Mesendoderm (in vitro differentiated cells): ENCODE results near the gene HAUS1.
A peak's percentile ranks its signal among the peaks of the same experiment; 100 is the strongest.

Experiments
- DNase-seq: peaks from one replicate; pipeline ENCODE4 v3.0.0; 2013
- H2AK5ac ChIP-seq: 2 replicates; pipeline ENCODE4 v1.6.1; 2013; ENCODE audit warnings: low read length, inconsistent platforms
- H2BK120ac ChIP-seq: 2 replicates; pipeline ENCODE4 v1.6.1; 2013; ENCODE audit warnings: low read depth, mild to moderate bottlenecking, low read length, moderate library complexity, mixed read lengths
- H2BK15ac ChIP-seq: replicated peaks from 2 replicates; pipeline ENCODE4 v1.6.1; 2013; ENCODE audit warnings: low read depth, mild to moderate bottlenecking, moderate library complexity
- H2BK5ac ChIP-seq: 2 replicates; pipeline ENCODE4 v1.6.1; 2013; ENCODE audit warnings: low read length, inconsistent platforms
- H3K18ac ChIP-seq: 2 replicates; pipeline ENCODE4 v1.6.1; 2013; ENCODE audit warnings: mild to moderate bottlenecking, low read length, mixed read lengths
- H3K23ac ChIP-seq: one replicate; pipeline ENCODE4 v1.6.1; 2013; ENCODE audit warnings: low read length
- H3K27ac ChIP-seq: 2 replicates; pipeline ENCODE4 v1.5.1; 2013; ENCODE audit warnings: low read depth, mild to moderate bottlenecking, inconsistent platforms, low read length, moderate library complexity
- H3K27me3 ChIP-seq: 2 replicates; pipeline ENCODE4 v1.6.1; 2013; ENCODE audit warnings: low read length, control low read depth, mild to moderate bottlenecking, inconsistent platforms; ENCODE audit not compliant: insufficient read depth, poor library complexity
- H3K36me3 ChIP-seq: 2 replicates; pipeline ENCODE4 v1.6.1; 2013; ENCODE audit warnings: low read length, inconsistent platforms; ENCODE audit not compliant: control insufficient read depth, insufficient read depth
- H3K4ac ChIP-seq: one replicate; pipeline ENCODE4 v1.6.1; 2013; ENCODE audit warnings: low read depth, mild to moderate bottlenecking, low read length, moderate library complexity
- H3K4me1 ChIP-seq: 2 replicates; pipeline ENCODE4 v1.6.1; 2013; ENCODE audit warnings: low read depth, low read length, inconsistent platforms; ENCODE audit not compliant: control insufficient read depth
- H3K4me2 ChIP-seq: 2 replicates; pipeline ENCODE4 v1.6.1; 2013; ENCODE audit warnings: low read length
- H3K4me3 ChIP-seq: 2 replicates; pipeline ENCODE4 v1.5.1; 2013; ENCODE audit warnings: mild to moderate bottlenecking, low read length
- H3K56ac ChIP-seq: one replicate; pipeline ENCODE4 v1.6.1; 2013; ENCODE audit warnings: low read length
- H3K79me1 ChIP-seq: 2 replicates; pipeline ENCODE4 v1.6.1; 2013; ENCODE audit warnings: low read length, inconsistent platforms
- H3K79me2 ChIP-seq: 2 replicates; pipeline ENCODE4 v1.6.1; 2013; ENCODE audit warnings: mild to moderate bottlenecking, low read length; ENCODE audit not compliant: control insufficient read depth, insufficient read depth
- H3K9ac ChIP-seq: 2 replicates; pipeline ENCODE4 v1.6.1; 2013; ENCODE audit warnings: low read length, inconsistent platforms
- H4K5ac ChIP-seq: one replicate; pipeline ENCODE4 v1.6.1; 2013; ENCODE audit warnings: low read length
- H4K8ac ChIP-seq: one replicate; pipeline ENCODE4 v1.6.1; 2013; ENCODE audit warnings: low read depth, mild to moderate bottlenecking, control low read depth, low read length, moderate library complexity
- WGBS: extraction: QIAGEN DNeasy Blood & Tissue Kit; methylation state at CpG from one replicate; pipeline ENCODE4 v1.1.7; 2013; ENCODE audit warnings: low lambda C conversion rate, missing lambda C conversion rate; ENCODE audit not compliant: insufficient coverage; ENCODE audit errors: extremely low coverage; 5-methylcytosine and 5-hydroxymethylcytosine counted together

HAUS1 gene

DNA sequence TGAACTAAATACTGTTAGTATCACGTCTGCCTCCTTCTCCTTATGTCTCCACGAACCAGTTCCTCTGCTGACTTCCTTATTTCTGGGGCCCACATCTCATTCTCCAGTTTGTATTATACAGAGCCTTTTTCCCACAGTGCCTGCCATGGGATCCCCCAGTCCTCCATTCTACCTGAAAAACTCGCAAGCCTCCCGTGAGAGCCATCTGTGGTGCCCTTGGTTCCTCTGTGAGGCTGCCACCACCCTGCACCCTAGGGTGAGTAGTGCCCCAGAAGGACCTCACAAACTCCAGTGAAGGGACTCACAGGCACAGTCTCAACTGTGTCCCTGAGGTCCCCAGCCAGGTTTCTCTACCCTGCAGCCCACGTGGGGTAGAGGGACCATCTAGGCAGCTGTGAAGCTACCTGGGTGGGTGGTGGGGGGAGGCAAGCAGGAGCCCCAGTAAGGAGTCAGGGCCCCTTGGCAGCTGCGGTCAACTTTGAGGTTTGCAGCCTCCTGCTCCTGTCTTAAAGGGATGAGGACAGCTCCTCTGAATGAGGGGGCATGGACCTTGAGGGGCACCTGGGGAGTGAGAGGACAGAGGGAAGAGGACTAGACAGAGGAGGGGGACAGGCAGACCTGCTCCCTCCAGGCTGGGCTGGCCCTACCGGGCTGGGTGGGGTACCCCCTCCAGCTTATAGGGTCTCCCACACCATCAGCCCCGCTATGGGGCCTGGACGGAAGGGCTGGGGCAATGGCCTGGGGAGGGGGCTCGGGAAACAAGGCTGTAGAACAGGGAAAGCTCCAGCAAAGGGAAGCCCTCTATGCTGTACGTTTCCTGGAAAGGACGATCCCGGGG lies 33.2 kb upstream of the HAUS1 start:
- Histone ChIP-seq H3K9ac (peak overlapping the region; percentile 81), H2AK5ac (no peak overlapping the region), H3K27me3 (peaks cover 8% of the 10 kb centered on the region), H3K4ac (no peak overlapping the region), H3K56ac (peak overlapping the region; percentile 84), H3K4me1 (no peaks in the 10 kb centered on the region), H3K18ac (no peak overlapping the region), H4K5ac (no peak overlapping the region), H3K79me2 (no peaks in the 10 kb centered on the region), H3K27ac (no peak overlapping the region), H4K8ac (no peak overlapping the region), H3K36me3 (no peaks in the 10 kb centered on the region), H2BK120ac (no peak overlapping the region), H3K23ac (peak overlapping the region; percentile 15), H3K4me2 (peak overlapping the region; percentile 84), H3K79me1 (no peaks in the 10 kb centered on the region), H2BK15ac (no peak overlapping the region), H3K4me3 (peak overlapping the region; percentile 62), H2BK5ac (no peak overlapping the region)
- no peak for DNase-seq
- WGBS, result no CpG with 5 or more reads among the region's 13 CpGs

- Histone ChIP-seq H4K8ac (no peak within 1 kb of the TSS), H3K36me3 (no peaks in the 10 kb centered on the region), H3K4me3 (peak within 1 kb of the TSS; percentile 62), H2AK5ac (no peak within 1 kb of the TSS), H3K23ac (peak within 1 kb of the TSS; percentile 15), H2BK120ac (no peak within 1 kb of the TSS), H2BK5ac (no peak within 1 kb of the TSS), H3K27ac (no peak within 1 kb of the TSS), H3K79me1 (no peaks in the 10 kb centered on the region), H3K9ac (peak within 1 kb of the TSS; percentile 81), H3K27me3 (peaks cover 8% of the 10 kb centered on the region), H4K5ac (no peak within 1 kb of the TSS), H2BK15ac (no peak within 1 kb of the TSS), H3K56ac (peak within 1 kb of the TSS; percentile 84), H3K4ac (no peak within 1 kb of the TSS), H3K79me2 (no peaks in the 10 kb centered on the region), H3K18ac (peak within 1 kb of the TSS; percentile 26), H3K4me1 (no peaks in the 10 kb centered on the region), H3K4me2 (peak within 1 kb of the TSS; percentile 84)
- DNase-seq, result peak; percentile 61
- WGBS, result no CpG with 5 or more reads among the region's 75 CpGs
Observed at GRCh38 chr18:46071653-46072375, 32.4 kb upstream of the HAUS1 start, which contains the start of gene PSTPIP2. TSS of gene PSTPIP2 (minus strand) at chr18:46072260. CDS start at chr18:46072188, 72 bp downstream.

DNA sequence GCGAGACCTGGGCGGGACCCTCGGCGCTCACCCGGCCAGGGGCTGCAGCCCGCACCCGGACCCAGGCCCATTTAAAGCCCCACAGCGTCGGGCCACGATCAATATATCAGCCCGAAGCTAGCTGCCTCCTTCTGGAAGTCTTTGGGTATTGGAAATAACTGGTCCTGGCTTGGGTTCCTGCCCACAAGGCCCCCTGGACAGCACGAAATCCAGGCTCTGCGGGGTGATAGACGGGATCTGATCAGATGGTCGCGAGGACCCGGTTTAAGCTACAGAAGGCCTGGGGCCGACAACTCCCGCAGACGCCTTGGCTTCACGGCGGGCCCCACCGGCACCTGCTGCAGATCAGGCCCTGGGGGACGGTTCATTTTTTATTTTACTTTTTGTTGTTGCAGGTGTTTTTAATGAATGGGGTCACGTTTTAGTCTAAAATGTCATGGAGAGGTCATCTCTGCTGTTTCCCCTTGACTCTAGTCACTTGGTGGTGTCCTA lies 31.8 kb upstream of the HAUS1 start:
- H4K5ac ChIP-seq, result no peak overlapping the region
- no peak overlapping the region for H3K4ac ChIP-seq
- H2BK15ac ChIP-seq, result no peak overlapping the region
- no peak overlapping the region for H3K4me3 ChIP-seq
- no peak overlapping the region for H3K27ac ChIP-seq
- no peak overlapping the region for H3K18ac ChIP-seq
- H3K36me3 ChIP-seq, result no peaks in the 10 kb centered on the region
- no peak overlapping the region for H2AK5ac ChIP-seq
- WGBS, result no CpG with 5 or more reads among the region's 25 CpGs
- peaks cover 8% of the 10 kb centered on the region for H3K27me3 ChIP-seq
- peak overlapping the region; percentile 81 for H3K9ac ChIP-seq
- H3K4me2 ChIP-seq, result peak overlapping the region; percentile 84
- no peaks in the 10 kb centered on the region for H3K79me1 ChIP-seq
- H3K4me1 ChIP-seq, result no peaks in the 10 kb centered on the region
- H3K79me2 ChIP-seq, result no peaks in the 10 kb centered on the region
- no peak overlapping the region for H4K8ac ChIP-seq
- no peak overlapping the region for H2BK5ac ChIP-seq
- peak overlapping the region; percentile 84 for H3K56ac ChIP-seq
- H3K23ac ChIP-seq, result no peak overlapping the region
- no peak overlapping the region for H2BK120ac ChIP-seq
- DNase-seq, result no peak

DNA sequence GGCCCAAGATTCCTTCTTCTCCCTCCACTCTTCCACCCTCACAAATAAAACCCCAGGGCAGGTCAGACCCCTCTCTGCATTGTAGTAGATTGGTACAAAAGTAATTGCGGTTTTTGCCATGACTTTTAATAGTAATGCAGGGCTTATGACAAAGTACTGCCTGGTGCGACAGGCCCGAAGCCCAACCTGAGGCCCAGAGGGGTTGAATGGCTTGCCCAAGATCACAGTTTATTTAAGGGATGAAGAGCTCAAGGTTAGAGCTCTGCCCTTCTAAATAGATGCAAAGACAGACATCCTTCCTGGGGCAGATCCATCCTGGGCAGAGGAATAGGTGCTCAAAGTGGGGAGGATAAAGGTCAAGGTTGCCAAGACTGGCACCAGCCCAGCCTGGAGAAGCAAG lies 31.2 kb upstream of the HAUS1 start:
- DNase-seq, result no peak
- H4K5ac ChIP-seq, result no peak overlapping the region

GRCh38 chr18:46073474-46074331 lies 30.5 kb upstream of the HAUS1 start:
- peak; percentile 77 for DNase-seq
- H4K5ac ChIP-seq, result no peak overlapping the region
- no CpG with 5 or more reads among the region's 9 CpGs for WGBS

More for the DNA sequence above, 31.2 kb upstream of the HAUS1 start:
- no peaks in the 10 kb centered on the region for H3K36me3 ChIP-seq
- no peak overlapping the region for H2BK120ac ChIP-seq
- no peaks in the 10 kb centered on the region for H3K79me1 ChIP-seq
- H2BK5ac ChIP-seq, result no peak overlapping the region
- H3K18ac ChIP-seq, result no peak overlapping the region
- no peak overlapping the region for H3K9ac ChIP-seq
- peaks cover 8% of the 10 kb centered on the region for H3K27me3 ChIP-seq
- no peak overlapping the region for H3K23ac ChIP-seq
- H3K79me2 ChIP-seq, result no peaks in the 10 kb centered on the region
- H3K4ac ChIP-seq, result no peak overlapping the region
- no CpG with 5 or more reads among the region's 3 CpGs for WGBS
- no peaks in the 10 kb centered on the region for H3K4me1 ChIP-seq
- H2AK5ac ChIP-seq, result no peak overlapping the region
- no peak overlapping the region for H2BK15ac ChIP-seq
- no peak overlapping the region for H3K27ac ChIP-seq
- no peak overlapping the region for H3K4me3 ChIP-seq
- H3K56ac ChIP-seq, result no peak overlapping the region
- no peak overlapping the region for H3K4me2 ChIP-seq
- H4K8ac ChIP-seq, result no peak overlapping the region

More at GRCh38 chr18:46073474-46074331, 30.5 kb upstream of the HAUS1 start:
- no peak overlapping the region for H2BK5ac ChIP-seq
- H3K27me3 ChIP-seq, result peaks cover 8% of the 10 kb centered on the region
- no peak overlapping the region for H3K4me3 ChIP-seq
- H3K79me1 ChIP-seq, result no peaks in the 10 kb centered on the region
- H4K8ac ChIP-seq, result no peak overlapping the region
- no peak overlapping the region for H3K4ac ChIP-seq
- no peaks in the 10 kb centered on the region for H3K79me2 ChIP-seq
- no peak overlapping the region for H3K23ac ChIP-seq
- H2BK15ac ChIP-seq, result no peak overlapping the region
- H2AK5ac ChIP-seq, result no peak overlapping the region
- no peak overlapping the region for H2BK120ac ChIP-seq
- no peak overlapping the region for H3K4me2 ChIP-seq
- no peak overlapping the region for H3K27ac ChIP-seq
- no peak overlapping the region for H3K56ac ChIP-seq
- H3K9ac ChIP-seq, result no peak overlapping the region
- H3K18ac ChIP-seq, result no peak overlapping the region
- no peaks in the 10 kb centered on the region for H3K36me3 ChIP-seq
- H3K4me1 ChIP-seq, result no peaks in the 10 kb centered on the region
